ENCODE results near the gene PDZRN4. TPM values are rescaled to one million over a fixed set of nuclear protein-coding genes. Genes with fewer than 3 reads are reported as not detected.

The PDZRN4 gene
- total and polyA plus RNA-seq, 3 donors from 2014 or later = 7.7 to 11.3 (median 11.3) TPM

DNA sequence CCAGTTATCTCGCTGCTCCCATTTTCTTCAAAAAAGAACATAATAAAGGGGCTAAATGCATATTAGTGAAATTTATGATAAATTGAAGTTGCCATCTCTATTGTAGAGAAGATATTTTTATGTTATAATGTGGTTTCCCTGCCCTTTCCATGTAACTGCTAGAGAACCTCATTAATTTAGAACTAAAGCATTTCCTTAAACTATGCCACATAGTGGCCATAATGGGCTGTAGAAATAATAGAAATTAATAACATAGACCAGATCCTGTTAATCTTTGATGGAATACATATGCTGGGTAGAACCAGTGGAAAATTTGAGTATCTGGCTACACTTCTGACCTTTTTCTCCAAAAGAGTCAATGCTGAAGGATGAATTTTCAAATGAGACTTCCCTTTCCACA is 376.7 kb downstream of the PDZRN4 start:
- TF ChIP-seq, protein P1, sequence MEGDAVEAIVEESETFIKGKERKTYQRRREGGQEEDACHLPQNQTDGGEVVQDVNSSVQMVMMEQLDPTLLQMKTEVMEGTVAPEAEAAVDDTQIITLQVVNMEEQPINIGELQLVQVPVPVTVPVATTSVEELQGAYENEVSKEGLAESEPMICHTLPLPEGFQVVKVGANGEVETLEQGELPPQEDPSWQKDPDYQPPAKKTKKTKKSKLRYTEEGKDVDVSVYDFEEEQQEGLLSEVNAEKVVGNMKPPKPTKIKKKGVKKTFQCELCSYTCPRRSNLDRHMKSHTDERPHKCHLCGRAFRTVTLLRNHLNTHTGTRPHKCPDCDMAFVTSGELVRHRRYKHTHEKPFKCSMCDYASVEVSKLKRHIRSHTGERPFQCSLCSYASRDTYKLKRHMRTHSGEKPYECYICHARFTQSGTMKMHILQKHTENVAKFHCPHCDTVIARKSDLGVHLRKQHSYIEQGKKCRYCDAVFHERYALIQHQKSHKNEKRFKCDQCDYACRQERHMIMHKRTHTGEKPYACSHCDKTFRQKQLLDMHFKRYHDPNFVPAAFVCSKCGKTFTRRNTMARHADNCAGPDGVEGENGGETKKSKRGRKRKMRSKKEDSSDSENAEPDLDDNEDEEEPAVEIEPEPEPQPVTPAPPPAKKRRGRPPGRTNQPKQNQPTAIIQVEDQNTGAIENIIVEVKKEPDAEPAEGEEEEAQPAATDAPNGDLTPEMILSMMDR (IDR thresholded peaks at IDR 0.05) = no peak
- TF ChIP-seq POLR2A (IDR thresholded peaks at IDR 0.05) = no peak
- WGBS, 2 donors = 93 to 95% methylated on average over 1 of the region's 1 CpG

DNA sequence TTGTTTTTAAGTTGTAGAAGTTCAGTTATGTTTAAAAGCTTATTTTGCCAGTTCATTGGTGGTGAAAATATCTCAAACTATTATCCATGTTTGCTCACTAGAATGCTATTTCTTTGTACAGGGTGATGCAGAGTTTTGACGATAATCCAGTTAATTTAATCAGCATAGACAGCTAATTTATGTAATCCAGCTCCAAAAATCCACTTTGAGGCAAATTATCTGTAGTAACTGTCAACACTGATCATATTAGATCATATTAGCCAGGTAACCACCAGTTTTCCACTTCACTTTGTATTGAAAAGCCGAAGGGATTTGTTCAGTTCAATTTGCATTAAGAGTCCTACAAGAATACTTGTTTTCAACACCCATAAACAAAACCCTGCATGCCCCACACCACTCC is 378.6 kb downstream of the PDZRN4 start:
- TF ChIP-seq, protein P1 (IDR thresholded peaks at IDR 0.05) = no peak
- TF ChIP-seq POLR2A (IDR thresholded peaks at IDR 0.05) = no peak
- H3K27ac ChIP-seq = no peak overlapping the region
- WGBS, 2 donors = 94 to 96% methylated on average over 2 of the region's 2 CpGs
- H3K36me3 ChIP-seq (ENCODE audit: low read depth, missing control alignments) = no peaks in the 10 kb centered on the region
- H3K4me3 ChIP-seq = no peak overlapping the region
- DNase-seq = no peak
- intact Hi-C loops (cut with DNase I; ENCODE audit: low total_unique reads) = no loop called here
- H3K27me3 ChIP-seq = no peaks in the 10 kb centered on the region
- H3K9me3 ChIP-seq = no peaks in the 10 kb centered on the region
- H3K4me1 ChIP-seq = no peaks in the 10 kb centered on the region

More for the DNA sequence above, 376.7 kb downstream of the PDZRN4 start:
- intact Hi-C loops (cut with DNase I; ENCODE audit: low total_unique reads) = no loop called here
- Histone ChIP-seq H3K36me3 (ENCODE audit: low read depth, missing control alignments) (no peaks in the 10 kb centered on the region), H3K4me1 (no peaks in the 10 kb centered on the region), H3K4me3 (no peak overlapping the region), H3K27me3 (no peaks in the 10 kb centered on the region), H3K27ac (no peak overlapping the region), H3K9me3 (no peaks in the 10 kb centered on the region)
- DNase-seq = no peak

DNA sequence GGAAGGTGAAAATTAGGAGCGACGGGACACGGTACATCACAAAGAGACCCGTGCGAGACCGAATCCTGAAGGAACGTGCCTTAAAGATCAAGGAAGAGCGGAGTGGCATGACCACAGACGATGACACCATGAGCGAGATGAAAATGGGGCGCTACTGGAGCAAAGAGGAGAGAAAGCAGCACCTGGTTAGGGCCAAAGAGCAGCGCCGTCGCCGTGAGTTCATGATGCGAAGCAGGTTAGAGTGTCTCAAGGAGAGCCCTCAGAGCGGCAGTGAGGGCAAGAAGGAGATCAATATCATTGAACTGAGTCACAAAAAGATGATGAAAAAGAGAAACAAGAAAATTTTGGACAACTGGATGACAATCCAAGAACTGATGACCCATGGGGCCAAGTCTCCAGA is 385.3 kb downstream of the PDZRN4 start:
- H3K36me3 ChIP-seq (ENCODE audit: low read depth, missing control alignments) = no peaks in the 10 kb centered on the region
- no peak overlapping the region for H3K27ac ChIP-seq
- intact Hi-C loops (cut with DNase I; ENCODE audit: low total_unique reads) = no loop called here
- H3K27me3 ChIP-seq = no peaks in the 10 kb centered on the region
- no peak for DNase-seq
- 75% methylated on average over 17 of the region's 17 CpGs for WGBS, 2 donors
- H3K4me1 ChIP-seq = no peaks in the 10 kb centered on the region
- TF ChIP-seq, protein P1 (IDR thresholded peaks at IDR 0.05) = no peak
- no peak for TF ChIP-seq POLR2A (IDR thresholded peaks at IDR 0.05)
- no peaks in the 10 kb centered on the region for H3K9me3 ChIP-seq
- H3K4me3 ChIP-seq = no peak overlapping the region

DNA sequence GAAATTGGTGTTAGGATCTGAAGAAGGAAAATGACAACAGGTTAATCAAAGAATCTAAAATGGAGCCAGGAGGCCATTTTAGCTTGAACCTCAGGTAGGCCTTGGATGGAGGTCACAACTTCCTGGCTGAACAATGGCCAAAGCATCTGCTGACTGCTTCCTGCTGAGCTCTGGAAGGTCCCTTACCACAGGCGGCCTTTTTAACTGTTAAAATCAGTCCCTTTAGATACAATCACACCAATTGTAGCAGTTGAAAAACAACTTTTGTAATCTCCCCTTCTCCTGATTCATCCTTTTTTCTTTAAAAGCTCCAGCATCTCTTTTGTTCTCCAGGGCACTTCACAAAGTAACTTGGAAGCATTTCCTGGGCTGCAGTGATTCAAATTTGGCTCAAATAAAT is 388.8 kb downstream of the PDZRN4 start:
- Histone ChIP-seq H3K27ac (no peak overlapping the region), H3K4me1 (no peaks in the 10 kb centered on the region), H3K27me3 (no peaks in the 10 kb centered on the region), H3K9me3 (no peaks in the 10 kb centered on the region), H3K4me3 (no peak overlapping the region), H3K36me3 (ENCODE audit: low read depth, missing control alignments) (no peaks in the 10 kb centered on the region)
- WGBS, 2 donors = 86 to 97% methylated on average over 1 of the region's 1 CpG
- TF ChIP-seq, protein P1 (IDR thresholded peaks at IDR 0.05) = no peak
- TF ChIP-seq POLR2A (IDR thresholded peaks at IDR 0.05) = no peak
- DNase-seq = no peak
- intact Hi-C loops (cut with DNase I; ENCODE audit: low total_unique reads) = no loop called here

DNA sequence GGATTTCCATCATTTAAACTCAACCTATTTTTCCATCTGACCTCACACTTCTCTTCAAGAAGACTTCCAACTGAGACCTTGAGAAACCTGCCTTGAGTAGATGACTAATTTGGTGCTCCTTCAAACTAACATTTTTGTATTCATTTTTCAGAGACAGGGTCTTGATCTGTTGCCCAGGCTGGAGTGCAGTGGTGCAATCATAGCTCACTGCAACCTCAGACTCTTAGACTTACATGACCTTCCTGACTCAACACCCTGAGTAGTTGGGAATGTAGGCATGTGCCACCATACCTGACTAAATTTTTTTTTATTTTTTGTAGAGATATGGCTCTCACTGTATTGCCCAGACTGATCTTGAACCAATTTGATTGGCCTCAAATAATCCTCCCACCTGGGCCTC is 389.9 kb downstream of the PDZRN4 start:
- H3K9me3 ChIP-seq = no peaks in the 10 kb centered on the region
- H3K27ac ChIP-seq = no peak overlapping the region
- no peaks in the 10 kb centered on the region for H3K27me3 ChIP-seq
- no peak for TF ChIP-seq POLR2A (IDR thresholded peaks at IDR 0.05)
- TF ChIP-seq, protein P1 (IDR thresholded peaks at IDR 0.05) = no peak
- no peaks in the 10 kb centered on the region for H3K36me3 ChIP-seq (ENCODE audit: low read depth, missing control alignments)
- no peak for DNase-seq
- H3K4me1 ChIP-seq = no peaks in the 10 kb centered on the region
- no peak overlapping the region for H3K4me3 ChIP-seq
- intact Hi-C loops (cut with DNase I; ENCODE audit: low total_unique reads) = no loop called here
